Osteocyte (in vitro differentiated cells): ENCODE measurements around the gene P2RY12. TPM values are rescaled to one million over a fixed set of nuclear protein-coding genes. Genes with fewer than 3 reads are reported as not detected.
A peak's percentile ranks its signal among the peaks of the same experiment; 100 is the strongest.

Source experiments
- DNase-seq: peaks from one replicate; pipeline ENCODE4 v3.0.0; 2021; ENCODE audit warnings: mixed read lengths; ENCODE audit not compliant: unreplicated experiment; ENCODE audit errors: extremely low spot score
- H3K27ac Mint-ChIP-seq: one replicate; pipeline ENCODE4 v1.8.0; 2021; ENCODE audit warnings: mild to moderate bottlenecking, mixed read lengths; ENCODE audit not compliant: unreplicated experiment
- H3K27me3 Mint-ChIP-seq: one replicate; pipeline ENCODE4 v1.8.0; 2021; ENCODE audit warnings: mixed read lengths; ENCODE audit not compliant: unreplicated experiment
- H3K36me3 Mint-ChIP-seq: one replicate; pipeline ENCODE4 v1.8.0; 2021; ENCODE audit warnings: mixed read lengths; ENCODE audit not compliant: unreplicated experiment
- H3K4me1 Mint-ChIP-seq: one replicate; pipeline ENCODE4 v1.8.0; 2021; ENCODE audit warnings: mixed read lengths; ENCODE audit not compliant: unreplicated experiment
- H3K4me3 Mint-ChIP-seq: one replicate; pipeline ENCODE4 v1.8.0; 2021; ENCODE audit warnings: mild to moderate bottlenecking, moderate library complexity, mixed read lengths; ENCODE audit not compliant: unreplicated experiment
- H3K9me3 Mint-ChIP-seq: one replicate; pipeline ENCODE4 v1.8.0; 2021; ENCODE audit warnings: mixed read lengths; ENCODE audit not compliant: unreplicated experiment
- total RNA-seq: library from RNA; stranded (reverse); gene quantifications from 2 replicates; pipeline ENCODE4 v1.2.1, GENCODE V29; 2021
- TF ChIP-seq, protein P1 (sequence below): fragments of 200-600 bp; sonication (generic); IDR thresholded peaks from 2 replicates; pipeline ENCODE4 v1.5.0; 2021; ENCODE audit warnings: antibody characterized with exemption, mild to moderate bottlenecking, moderate library complexity

Gene P2RY12
- total RNA-seq, 1 donor from 2014 or later, result not detected

DNA sequence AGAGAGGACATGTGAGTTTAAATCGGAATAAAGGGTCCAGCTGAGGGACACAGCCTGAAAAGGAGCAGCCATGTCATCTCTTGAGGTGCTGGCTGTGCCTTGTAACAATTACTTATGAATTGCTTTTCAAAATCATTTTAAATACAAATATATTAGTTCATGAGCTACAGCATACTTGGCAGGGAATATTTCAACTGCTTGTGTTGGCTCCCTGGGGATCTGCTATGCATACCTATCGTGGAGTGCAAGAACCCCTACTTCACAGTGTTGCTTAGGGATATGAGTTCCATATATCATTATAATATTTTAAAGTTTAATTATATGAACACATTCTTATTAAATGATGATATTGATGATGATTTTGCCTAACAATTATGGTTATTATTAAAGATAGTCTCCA, 87.1 kb downstream of the P2RY12 start:
- Mint-ChIP-seq H3K27me3 (no peaks in the 10 kb centered on the region), H3K9me3 (no peaks in the 10 kb centered on the region), H3K36me3 (no peaks in the 10 kb centered on the region), H3K4me1 (no peaks in the 10 kb centered on the region), H3K4me3 (no peak overlapping the region), H3K27ac (no peak overlapping the region)
- TF ChIP-seq, protein P1, sequence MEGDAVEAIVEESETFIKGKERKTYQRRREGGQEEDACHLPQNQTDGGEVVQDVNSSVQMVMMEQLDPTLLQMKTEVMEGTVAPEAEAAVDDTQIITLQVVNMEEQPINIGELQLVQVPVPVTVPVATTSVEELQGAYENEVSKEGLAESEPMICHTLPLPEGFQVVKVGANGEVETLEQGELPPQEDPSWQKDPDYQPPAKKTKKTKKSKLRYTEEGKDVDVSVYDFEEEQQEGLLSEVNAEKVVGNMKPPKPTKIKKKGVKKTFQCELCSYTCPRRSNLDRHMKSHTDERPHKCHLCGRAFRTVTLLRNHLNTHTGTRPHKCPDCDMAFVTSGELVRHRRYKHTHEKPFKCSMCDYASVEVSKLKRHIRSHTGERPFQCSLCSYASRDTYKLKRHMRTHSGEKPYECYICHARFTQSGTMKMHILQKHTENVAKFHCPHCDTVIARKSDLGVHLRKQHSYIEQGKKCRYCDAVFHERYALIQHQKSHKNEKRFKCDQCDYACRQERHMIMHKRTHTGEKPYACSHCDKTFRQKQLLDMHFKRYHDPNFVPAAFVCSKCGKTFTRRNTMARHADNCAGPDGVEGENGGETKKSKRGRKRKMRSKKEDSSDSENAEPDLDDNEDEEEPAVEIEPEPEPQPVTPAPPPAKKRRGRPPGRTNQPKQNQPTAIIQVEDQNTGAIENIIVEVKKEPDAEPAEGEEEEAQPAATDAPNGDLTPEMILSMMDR, result no peak
- DNase-seq, result no peak

DNA sequence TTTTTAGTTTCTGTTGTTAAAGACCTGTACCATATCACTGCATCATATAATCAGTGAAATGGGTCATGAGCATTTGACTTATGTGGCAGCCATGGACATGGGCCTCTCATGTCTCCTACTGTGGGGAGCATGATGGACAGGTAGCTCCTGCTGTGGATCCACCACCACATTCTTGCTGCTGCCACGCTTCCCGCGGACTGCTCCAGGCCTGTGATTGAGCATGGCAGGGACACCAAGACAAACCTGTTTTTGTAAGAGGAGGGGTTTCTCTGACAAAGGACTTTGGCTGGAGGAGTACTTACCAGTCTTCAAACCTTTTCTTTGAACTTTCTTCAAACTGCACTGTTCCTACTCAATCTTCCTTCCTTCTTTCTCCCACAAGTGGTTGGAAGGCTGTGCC, 88.3 kb downstream of the P2RY12 start:
- TF ChIP-seq, protein P1, result no peak
- H3K36me3 Mint-ChIP-seq, result no peaks in the 10 kb centered on the region
- H3K4me3 Mint-ChIP-seq, result no peak overlapping the region
- no peaks in the 10 kb centered on the region for H3K27me3 Mint-ChIP-seq
- no peaks in the 10 kb centered on the region for H3K9me3 Mint-ChIP-seq
- H3K4me1 Mint-ChIP-seq, result no peaks in the 10 kb centered on the region
- H3K27ac Mint-ChIP-seq, result no peak overlapping the region
- DNase-seq, result no peak

DNA sequence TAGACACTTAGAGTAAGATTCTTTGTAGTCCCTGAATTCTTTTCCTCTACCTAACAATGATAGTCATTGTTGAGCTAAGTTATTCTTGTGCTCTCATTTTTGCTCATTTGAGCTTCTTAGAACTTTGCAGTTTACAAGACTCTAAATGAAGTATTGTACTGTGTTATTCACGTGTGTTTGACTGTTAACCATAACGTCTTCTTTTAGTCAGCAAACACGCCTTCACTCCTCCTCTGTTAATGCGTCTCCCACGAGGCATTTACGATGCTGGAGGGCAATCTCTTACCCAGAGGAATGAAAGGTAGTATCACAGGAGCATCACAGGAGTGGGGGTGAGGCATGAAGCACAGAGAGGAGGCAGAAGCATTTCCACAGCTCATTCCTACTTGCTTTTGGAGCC, 91.4 kb downstream of the P2RY12 start:
- DNase-seq, result no peak
- Mint-ChIP-seq H3K36me3 (no peaks in the 10 kb centered on the region), H3K9me3 (no peaks in the 10 kb centered on the region), H3K27ac (no peak overlapping the region), H3K27me3 (no peaks in the 10 kb centered on the region), H3K4me3 (no peak overlapping the region), H3K4me1 (no peaks in the 10 kb centered on the region)
- TF ChIP-seq, protein P1, result no peak

DNA sequence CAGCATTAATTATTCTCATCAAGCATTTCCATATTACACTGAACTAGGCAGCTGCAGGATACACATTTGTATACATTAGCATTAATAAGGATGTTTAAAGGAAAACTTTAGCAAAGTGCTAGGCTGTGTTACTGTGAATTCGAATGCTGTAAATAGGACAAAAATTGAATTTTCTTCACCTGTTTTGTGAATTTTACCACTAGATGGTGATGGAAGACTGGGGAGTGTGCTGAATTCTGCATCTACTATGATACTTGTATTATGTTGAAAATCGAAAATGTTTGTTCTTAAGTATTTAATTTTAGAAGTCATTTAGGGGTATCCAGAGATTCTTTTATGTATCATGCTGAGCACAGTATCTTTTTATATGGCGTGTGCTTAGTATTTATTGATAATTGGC, 93.9 kb downstream of the P2RY12 start:
- Mint-ChIP-seq H3K27me3 (no peaks in the 10 kb centered on the region), H3K4me1 (no peaks in the 10 kb centered on the region), H3K27ac (no peak overlapping the region), H3K4me3 (no peak overlapping the region), H3K36me3 (no peaks in the 10 kb centered on the region), H3K9me3 (no peaks in the 10 kb centered on the region)
- no peak for DNase-seq
- TF ChIP-seq, protein P1, result peak; percentile 72

DNA sequence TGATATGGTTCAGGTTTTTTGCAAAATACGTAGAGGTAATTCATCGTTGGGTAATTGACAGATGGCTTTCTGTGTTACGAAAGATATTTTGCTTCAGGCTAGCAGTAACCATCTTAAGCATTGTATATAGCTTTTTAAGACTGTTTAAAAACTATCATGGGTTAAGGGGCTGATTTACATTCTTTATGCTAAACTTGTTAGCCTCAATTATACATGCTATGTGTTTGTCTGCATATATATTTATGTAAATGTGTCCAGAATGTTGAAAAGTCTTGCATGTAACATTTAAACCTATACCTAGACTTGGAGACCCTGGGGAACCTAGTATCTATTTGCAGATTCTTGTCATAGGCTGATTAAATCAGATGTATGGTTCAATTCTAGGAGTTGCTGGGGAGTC, 95.1 kb downstream of the P2RY12 start:
- Mint-ChIP-seq H3K4me3 (no peak overlapping the region), H3K27me3 (no peaks in the 10 kb centered on the region), H3K4me1 (no peaks in the 10 kb centered on the region), H3K36me3 (no peaks in the 10 kb centered on the region), H3K27ac (no peak overlapping the region), H3K9me3 (no peaks in the 10 kb centered on the region)
- no peak for DNase-seq
- TF ChIP-seq, protein P1, result no peak

Other genes with a start within 250 kb of the P2RY12 start
- not detected in 2 replicates for gene GPR171, start 181.5 kb downstream of the P2RY12 start, total RNA-seq
- not detected in 2 replicates for gene P2RY14, start 106.2 kb downstream of the P2RY12 start, total RNA-seq
- not detected in 2 replicates for gene GPR87, start 67.9 kb downstream of the P2RY12 start, total RNA-seq
- not detected in 2 replicates for gene P2RY13, start 55.2 kb downstream of the P2RY12 start, total RNA-seq
- 1.2 and 1.4 TPM in 2 replicates for gene IGSF10, start 76.3 kb upstream of the P2RY12 start, total RNA-seq